ENCODE data around the gene TNRC18.

DNA sequence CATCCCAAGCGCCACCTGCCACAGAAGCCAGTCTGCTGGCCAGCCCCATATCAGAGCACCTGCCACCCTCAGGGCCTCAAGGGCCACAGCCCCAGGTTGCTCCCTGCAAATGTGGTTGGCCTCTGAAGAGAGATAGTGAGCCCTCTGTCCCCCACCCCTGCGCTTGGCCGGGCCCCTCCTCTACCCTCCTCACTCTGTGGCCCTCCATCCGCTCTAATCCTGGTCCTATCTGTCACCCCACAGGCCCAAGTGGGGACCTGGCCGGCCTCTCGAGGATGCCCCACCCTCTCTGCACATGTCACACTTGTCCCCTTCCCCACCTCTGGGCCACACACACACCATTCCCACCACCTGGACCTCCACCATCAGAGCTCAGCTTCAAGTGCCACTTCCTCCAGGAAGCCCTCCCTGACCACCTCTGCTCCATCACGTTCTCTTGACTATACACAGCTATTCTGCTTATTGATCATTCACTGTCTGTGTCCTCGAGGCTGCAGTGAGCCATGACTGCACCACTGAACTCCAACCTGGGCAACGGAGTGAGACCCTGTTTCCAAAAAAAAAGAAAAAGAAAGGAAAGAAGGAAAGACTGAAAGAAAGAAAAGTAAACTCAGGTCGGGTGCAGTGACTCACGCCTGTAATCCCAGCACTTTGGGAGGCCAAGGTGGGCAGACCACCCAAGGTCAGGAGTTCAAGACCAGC is 42.4 kb downstream of the TNRC18 start:
- TF ChIP-seq, protein P1, sequence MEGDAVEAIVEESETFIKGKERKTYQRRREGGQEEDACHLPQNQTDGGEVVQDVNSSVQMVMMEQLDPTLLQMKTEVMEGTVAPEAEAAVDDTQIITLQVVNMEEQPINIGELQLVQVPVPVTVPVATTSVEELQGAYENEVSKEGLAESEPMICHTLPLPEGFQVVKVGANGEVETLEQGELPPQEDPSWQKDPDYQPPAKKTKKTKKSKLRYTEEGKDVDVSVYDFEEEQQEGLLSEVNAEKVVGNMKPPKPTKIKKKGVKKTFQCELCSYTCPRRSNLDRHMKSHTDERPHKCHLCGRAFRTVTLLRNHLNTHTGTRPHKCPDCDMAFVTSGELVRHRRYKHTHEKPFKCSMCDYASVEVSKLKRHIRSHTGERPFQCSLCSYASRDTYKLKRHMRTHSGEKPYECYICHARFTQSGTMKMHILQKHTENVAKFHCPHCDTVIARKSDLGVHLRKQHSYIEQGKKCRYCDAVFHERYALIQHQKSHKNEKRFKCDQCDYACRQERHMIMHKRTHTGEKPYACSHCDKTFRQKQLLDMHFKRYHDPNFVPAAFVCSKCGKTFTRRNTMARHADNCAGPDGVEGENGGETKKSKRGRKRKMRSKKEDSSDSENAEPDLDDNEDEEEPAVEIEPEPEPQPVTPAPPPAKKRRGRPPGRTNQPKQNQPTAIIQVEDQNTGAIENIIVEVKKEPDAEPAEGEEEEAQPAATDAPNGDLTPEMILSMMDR (conservative IDR thresholded peaks at IDR 0.05; ENCODE audit: low read length), result no peak
- no peak for TF ChIP-seq EZH2phosphoT487 (IDR thresholded peaks at IDR 0.05; ENCODE audit: borderline replicate concordance)
